Gastroesophageal sphincter (tissue), 4 donors: ENCODE measurements around the gene GEMIN8. TPM values are rescaled to one million over a fixed set of nuclear protein-coding genes. Genes with fewer than 3 reads are reported as not detected.

Source experiments
- ATAC-seq: fragments of 150-250 bp; one replicate; pipeline ENCODE4 v1.9.1; 2016; ENCODE audit warnings: mild to moderate bottlenecking, moderate library complexity
- H3K27ac ChIP-seq, 4 donors: fragments of 200-600 bp; sonication (generic) in 3 of 4; 1 replicate in 3 of 4; 2 replicates in 1 of 4; pipeline ENCODE4 v1.5.1; 2016 to 2019
- H3K27me3 ChIP-seq: fragments of 200-600 bp; sonication (generic); one replicate; pipeline ENCODE4 v1.5.1; 2019
- H3K36me3 ChIP-seq, 2 donors: fragments of 200-600 bp; sonication (generic); one replicate each; pipeline ENCODE4 v1.5.1; 2019; ENCODE audit warnings: control low read depth in 1 of 2
- H3K4me1 ChIP-seq, 3 donors: fragments of 200-600 bp; sonication (generic); 1 replicate in 2 of 3; 2 replicates in 1 of 3; pipeline ENCODE4 v1.5.1; 2016 to 2019; ENCODE audit warnings: control low read depth in 2 of 3
- H3K4me3 ChIP-seq, 2 donors: fragments of 200-600 bp; sonication (generic); one replicate each; pipeline ENCODE4 v1.5.1; 2019; ENCODE audit warnings: mild to moderate bottlenecking in 1 of 2, moderate library complexity in 1 of 2
- H3K9me3 ChIP-seq, 3 donors: fragments of 200-600 bp; sonication (generic); one replicate each; pipeline ENCODE4 v1.5.1; 2017 to 2019; ENCODE audit warnings: control low read depth in 2 of 3
- CTCF ChIP-seq, 4 experiments: fragments of 200-600 bp in 2 of 4; fragments of 450-650 bp in 2 of 4; sonication (generic) in 1 of 4; IDR thresholded peaks; one replicate each; pipeline ENCODE4 v1.5.1; 2017 to 2019; ENCODE audit warnings: antibody characterized with exemption in 4 of 4, mild to moderate bottlenecking in 2 of 4, moderate library complexity in 2 of 4
- EP300 ChIP-seq: sonication (generic); formaldehyde crosslinking; IDR thresholded peaks from one replicate; pipeline ENCODE4 v1.6.1; 2017; ENCODE audit warnings: antibody characterized with exemption, mild to moderate bottlenecking
- POLR2A ChIP-seq, 2 donors: fragments of 450-650 bp; IDR thresholded peaks; one replicate each; pipeline ENCODE4 v1.6.1; 2017; ENCODE audit warnings: antibody characterized with exemption in 2 of 2, mild to moderate bottlenecking in 2 of 2, moderate library complexity in 1 of 2
- POLR2AphosphoS5 ChIP-seq: sonication (generic); formaldehyde crosslinking; IDR thresholded peaks from one replicate; pipeline ENCODE4 v1.6.1; 2017; ENCODE audit warnings: antibody characterized with exemption
- WGBS, 2 donors: methylation state at CpG; one replicate each; pipeline ENCODE4 v1.1.5; 2018; ENCODE audit warnings: low coverage in 1 of 2; 5-methylcytosine and 5-hydroxymethylcytosine counted together
- total RNA-seq, 4 donors: library from RNA; depleted of rRNA; stranded (reverse); fragments of >200 nt; gene quantifications; one replicate each; pipeline ENCODE4 v1.1.0, GENCODE V29; 2016

The GEMIN8 gene
- total RNA-seq, 4 donors from 2014 or later, result 11.0 to 25.6 (median 20.7) TPM

- Histone ChIP-seq H3K27me3 (no peaks in the 10 kb centered on the region), H3K9me3 (no peaks in the 10 kb centered on the region), H3K4me1 (no peaks in the 10 kb centered on the region), H3K27ac (no peak overlapping the region), H3K36me3 (no peaks in the 10 kb centered on the region), H3K4me3 (no peak overlapping the region)
- TF ChIP-seq EP300, result no peak
- no peak for TF ChIP-seq POLR2A (IDR thresholded peaks at IDR 0.05)
- no peak for TF ChIP-seq POLR2AphosphoS5
- no peak for TF ChIP-seq CTCF (IDR thresholded peaks at IDR 0.05)
- 91 to 100% methylated on average over 1 of the region's 1 CpG for WGBS, 2 donors
- no peak for ATAC-seq
Observed at GRCh38 chrX:13985697-13986435, 43.8 kb downstream of the GEMIN8 start.

GRCh38 chrX:13983734-13984133 is 46.0 kb downstream of the GEMIN8 start:
- H3K27me3 ChIP-seq, result no peaks in the 10 kb centered on the region
- 75 to 78% methylated on average over 3 of the region's 3 CpGs for WGBS, 2 donors
- no peak overlapping the region for H3K4me3 ChIP-seq
- TF ChIP-seq CTCF (IDR thresholded peaks at IDR 0.05), result no peak
- no peak for TF ChIP-seq EP300
- TF ChIP-seq POLR2A (IDR thresholded peaks at IDR 0.05), result no peak
- no peak for TF ChIP-seq POLR2AphosphoS5
- no peak overlapping the region for H3K27ac ChIP-seq
- H3K36me3 ChIP-seq, result no peaks in the 10 kb centered on the region
- ATAC-seq, result no peak
- no peaks in the 10 kb centered on the region for H3K9me3 ChIP-seq
- no peaks in the 10 kb centered on the region for H3K4me1 ChIP-seq

DNA sequence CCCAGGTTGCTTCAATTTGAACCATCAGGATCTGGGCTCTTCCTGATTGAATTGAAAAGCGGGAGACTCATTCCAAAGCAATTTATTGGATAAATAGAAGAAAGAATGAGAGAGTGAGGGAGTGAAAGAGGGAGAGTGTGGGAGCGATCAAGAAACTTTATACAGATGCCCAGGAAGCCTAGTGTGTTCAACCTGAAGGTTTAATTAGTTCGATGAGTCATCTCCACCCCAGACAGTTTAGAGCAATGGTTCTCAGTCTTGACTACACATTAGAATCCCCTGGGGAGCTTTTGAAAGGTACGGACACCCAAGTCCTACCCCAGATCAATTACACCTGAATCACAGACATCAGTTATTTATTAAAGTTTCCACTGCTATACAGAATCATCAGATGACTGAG is 61.5 kb downstream of the GEMIN8 start:
- Histone ChIP-seq H3K36me3 (no peaks in the 10 kb centered on the region), H3K9me3 (no peaks in the 10 kb centered on the region), H3K27me3 (no peaks in the 10 kb centered on the region), H3K4me3 (no peak overlapping the region), H3K4me1 (no peaks in the 10 kb centered on the region), H3K27ac (no peak overlapping the region)
- 83 to 94% methylated on average over 1 to 2 of the region's 4 CpGs for WGBS, 2 donors
- TF ChIP-seq EP300 (no peak), POLR2A (IDR thresholded peaks at IDR 0.05) (no peak), POLR2AphosphoS5 (no peak), CTCF (IDR thresholded peaks at IDR 0.05) (no peak)
- no peak for ATAC-seq

DNA sequence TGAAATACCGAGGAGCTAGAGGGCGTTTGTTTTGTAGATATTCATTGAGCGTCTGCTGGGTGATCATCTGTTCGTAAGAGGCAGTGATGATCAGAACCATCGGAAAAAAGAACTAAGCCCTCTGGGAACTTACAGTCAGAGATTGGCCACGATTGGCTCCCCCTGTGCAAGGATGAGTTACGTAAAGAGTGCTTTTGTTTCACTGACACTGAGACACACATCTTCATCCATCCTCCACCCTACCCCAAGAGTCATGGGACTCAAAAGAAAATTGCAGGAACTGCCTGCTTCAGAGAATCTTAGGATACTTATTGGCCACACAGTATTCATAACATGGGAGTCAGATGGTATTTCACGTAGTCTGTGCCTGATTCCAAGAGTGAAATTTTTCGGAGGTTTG is 62.1 kb downstream of the GEMIN8 start:
- H3K36me3 ChIP-seq, result no peaks in the 10 kb centered on the region
- no peaks in the 10 kb centered on the region for H3K4me1 ChIP-seq
- H3K9me3 ChIP-seq, result no peaks in the 10 kb centered on the region
- H3K4me3 ChIP-seq, result no peak overlapping the region
- 91 to 100% methylated on average over 2 to 4 of the region's 9 CpGs for WGBS, 2 donors
- H3K27ac ChIP-seq, result no peak overlapping the region
- no peak for ATAC-seq
- TF ChIP-seq POLR2AphosphoS5 (no peak), POLR2A (IDR thresholded peaks at IDR 0.05) (no peak), CTCF (IDR thresholded peaks at IDR 0.05) (no peak), EP300 (no peak)
- H3K27me3 ChIP-seq, result no peaks in the 10 kb centered on the region

GRCh38 chrX:13966793-13967125 is 62.9 kb downstream of the GEMIN8 start:
- no peaks in the 10 kb centered on the region for H3K27me3 ChIP-seq
- ATAC-seq, result no peak
- 66 to 75% methylated on average over 5 of the region's 5 CpGs for WGBS, 2 donors
- H3K4me3 ChIP-seq, result no peak overlapping the region
- TF ChIP-seq EP300 (no peak), POLR2AphosphoS5 (no peak), CTCF (IDR thresholded peaks at IDR 0.05) (no peak), POLR2A (IDR thresholded peaks at IDR 0.05) (no peak)
- no peaks in the 10 kb centered on the region for H3K4me1 ChIP-seq
- H3K27ac ChIP-seq, result no peak overlapping the region
- no peaks in the 10 kb centered on the region for H3K36me3 ChIP-seq
- H3K9me3 ChIP-seq, result no peaks in the 10 kb centered on the region
